ENCODE results near the gene USP54.
A peak's percentile ranks its signal among the peaks of the same experiment; 100 is the strongest.

USP54 gene

GRCh38 chr10:73471226-73471625 lies 119.9 kb downstream of the USP54 start (continued):
- TF ChIP-seq PRDM4 (tag by site-specific recombination; IDR thresholded peaks at IDR 0.05) (no peak), ZFP41 (tag by site-specific recombination; IDR thresholded peaks at IDR 0.05; ENCODE audit: borderline replicate concordance) (no peak)
- TF ChIP-seq, protein P1, sequence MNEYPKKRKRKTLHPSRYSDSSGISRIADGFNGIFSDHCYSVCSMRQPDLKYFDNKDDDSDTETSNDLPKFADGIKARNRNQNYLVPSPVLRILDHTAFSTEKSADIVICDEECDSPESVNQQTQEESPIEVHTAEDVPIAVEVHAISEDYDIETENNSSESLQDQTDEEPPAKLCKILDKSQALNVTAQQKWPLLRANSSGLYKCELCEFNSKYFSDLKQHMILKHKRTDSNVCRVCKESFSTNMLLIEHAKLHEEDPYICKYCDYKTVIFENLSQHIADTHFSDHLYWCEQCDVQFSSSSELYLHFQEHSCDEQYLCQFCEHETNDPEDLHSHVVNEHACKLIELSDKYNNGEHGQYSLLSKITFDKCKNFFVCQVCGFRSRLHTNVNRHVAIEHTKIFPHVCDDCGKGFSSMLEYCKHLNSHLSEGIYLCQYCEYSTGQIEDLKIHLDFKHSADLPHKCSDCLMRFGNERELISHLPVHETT (tag by site-specific recombination; IDR thresholded peaks at IDR 0.05): no peak

GRCh38 chr10:73469579-73469978 lies 121.6 kb downstream of the USP54 start:
- Histone ChIP-seq H3K4me3 (ENCODE audit: low read depth, low read length) (no peak overlapping the region), H3K36me3 (ENCODE audit: control insufficient read depth in 2 of 2, insufficient read depth in 1 of 2, low read length in 2 of 2) (peaks cover 51 to 72% of the 10 kb centered on the region in 2 experiments), H3K4me1 (ENCODE audit: control insufficient read depth, insufficient read depth, low read length) (no peaks in the 10 kb centered on the region), H3K27ac (ENCODE audit: extremely low read depth, low read depth, low read length) (no peak overlapping the region), H3K9me3 (ENCODE audit: control insufficient read depth, insufficient read depth, low read depth, low read length) (no peaks in the 10 kb centered on the region)
- ChIA-PET POLR2A (no interaction called here), CTCF (interaction anchor here (0.7 kb wide), 1 partner anchor 188 kb away, joined by 3 read pairs; no protein-coding TSS in a partner anchor)
- TF ChIP-seq ATF2 (tag by site-specific recombination; IDR thresholded peaks at IDR 0.05; ENCODE audit: low read depth) (peak; percentile 41; the same call in 1 of the 2 replicates), RBAK (tag by site-specific recombination; IDR thresholded peaks at IDR 0.05) (no peak), KLF7 (tag by site-specific recombination; IDR thresholded peaks at IDR 0.05; ENCODE audit: borderline replicate concordance) (no peak)

DNA sequence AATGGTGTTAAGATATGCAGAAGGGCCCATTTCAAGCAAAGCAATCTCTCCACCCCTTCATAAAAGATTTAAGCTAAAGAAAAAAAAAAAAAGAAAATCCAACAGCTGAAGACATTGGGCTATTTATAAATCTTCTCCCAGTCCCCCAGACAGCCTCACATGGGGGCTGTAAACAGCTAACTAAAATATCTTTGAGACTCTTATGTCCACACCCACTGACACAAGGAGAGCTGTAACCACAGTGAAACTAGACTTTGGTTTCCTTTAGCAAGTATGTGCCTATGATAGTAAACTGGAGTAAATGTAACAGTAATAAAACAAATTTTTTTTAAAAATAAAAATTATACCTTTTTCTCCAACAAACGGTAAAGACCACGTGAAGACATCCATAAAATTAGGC lies 123.9 kb downstream of the USP54 start:
- TF ChIP-seq ZNF555 (tag by site-specific recombination; conservative IDR thresholded peaks at IDR 0.05): no peak
- no peak for TF ChIP-seq ZNF561 (tag by site-specific recombination; IDR thresholded peaks at IDR 0.05; ENCODE audit: borderline replicate concordance)
- TF ChIP-seq ZNF302 (tag by site-specific recombination; IDR thresholded peaks at IDR 0.05; ENCODE audit: low read depth): no peak
- no peak for TF ChIP-seq ZNF747 (tag by site-specific recombination; IDR thresholded peaks at IDR 0.05)
- H3K36me3 ChIP-seq (ENCODE audit: control insufficient read depth in 2 of 2, insufficient read depth in 1 of 2, low read length in 2 of 2): peaks cover 33 to 58% of the 10 kb centered on the region in 2 experiments
- H3K4me1 ChIP-seq (ENCODE audit: control insufficient read depth, insufficient read depth, low read length): no peaks in the 10 kb centered on the region
- CTCF ChIA-PET: no interaction called here
- no peaks in the 10 kb centered on the region for H3K9me3 ChIP-seq (ENCODE audit: control insufficient read depth, insufficient read depth, low read depth, low read length)
- H3K4me3 ChIP-seq (ENCODE audit: low read depth, low read length): no peak overlapping the region
- no peak overlapping the region for H3K27ac ChIP-seq (ENCODE audit: extremely low read depth, low read depth, low read length)
- POLR2A ChIA-PET: no interaction called here

DNA sequence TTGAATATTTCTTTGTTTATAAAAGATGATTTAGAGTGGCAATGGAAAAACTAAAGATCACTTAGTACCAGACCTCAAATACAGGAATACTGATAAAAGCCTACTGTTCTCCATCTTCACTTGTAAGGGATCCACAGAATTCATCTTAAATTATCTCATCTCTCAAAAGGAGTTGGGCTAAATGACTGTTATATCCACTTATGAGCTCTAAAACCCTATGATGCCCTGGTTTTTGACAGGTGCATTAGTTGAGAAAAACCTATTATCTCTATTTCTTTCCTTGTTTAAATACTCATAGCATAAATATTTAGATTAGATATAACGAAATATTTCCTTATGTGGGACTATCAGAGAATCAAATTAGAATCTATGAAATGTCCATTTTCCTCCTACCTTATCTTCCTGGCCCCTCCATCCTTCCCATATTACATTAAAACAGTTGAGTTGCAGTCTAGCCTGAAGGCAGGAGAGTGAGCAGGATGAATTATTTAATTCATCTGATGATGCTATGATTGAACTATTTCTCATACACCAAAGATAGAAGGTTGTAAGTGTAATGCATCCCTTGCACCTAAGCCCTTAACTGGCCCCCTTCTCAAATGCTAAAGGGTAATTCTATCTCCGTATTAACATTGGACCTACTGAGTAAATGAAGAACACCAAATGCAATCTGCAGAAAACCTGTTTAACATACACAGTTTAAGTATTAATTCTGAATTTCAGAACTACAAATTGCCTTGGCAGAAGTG lies 125.0 kb downstream of the USP54 start:
- Histone ChIP-seq H3K36me3 (ENCODE audit: control insufficient read depth in 2 of 2, insufficient read depth in 1 of 2, low read length in 2 of 2) (peaks cover 31 to 48% of the 10 kb centered on the region in 2 experiments), H3K4me1 (ENCODE audit: control insufficient read depth, insufficient read depth, low read length) (no peaks in the 10 kb centered on the region), H3K4me3 (ENCODE audit: low read depth, low read length) (no peak overlapping the region), H3K9me3 (ENCODE audit: control insufficient read depth, insufficient read depth, low read depth, low read length) (no peaks in the 10 kb centered on the region), H3K27ac (ENCODE audit: extremely low read depth, low read depth, low read length) (no peak overlapping the region)
- ChIA-PET POLR2A (no interaction called here), CTCF (no interaction called here)
- no peak for TF ChIP-seq YY2 (tag by site-specific recombination; IDR thresholded peaks at IDR 0.05)
- no peak for TF ChIP-seq ZNF596 (tag by site-specific recombination; IDR thresholded peaks at IDR 0.05)
- TF ChIP-seq ZSCAN5A (tag by site-specific recombination; IDR thresholded peaks at IDR 0.05): no peak
- TF ChIP-seq OSR2 (tag by site-specific recombination; IDR thresholded peaks at IDR 0.05): no peak
- TF ChIP-seq ZNF707 (tag by site-specific recombination; IDR thresholded peaks at IDR 0.05): no peak
- no peak for TF ChIP-seq ZBTB1 (tag by site-specific recombination; IDR thresholded peaks at IDR 0.05)
- TF ChIP-seq ZBTB10 (tag by site-specific recombination; IDR thresholded peaks at IDR 0.05): no peak
- TF ChIP-seq ZNF202 (tag by site-specific recombination; IDR thresholded peaks at IDR 0.05; ENCODE audit: borderline replicate concordance): no peak
- no peak for TF ChIP-seq SP3 (tag by site-specific recombination; IDR thresholded peaks at IDR 0.05)
- no peak for TF ChIP-seq ZNF23 (tag by site-specific recombination; IDR thresholded peaks at IDR 0.05; ENCODE audit: borderline replicate concordance)

Data from HEK293 (cell line).